Endothelial cell (in vitro differentiated cells): ENCODE measurements around the gene CEP295NL. TPM values are rescaled to one million over a fixed set of nuclear protein-coding genes. Genes with fewer than 3 reads are reported as not detected.
"Not testable (repeated sequence)": the region's sequence is repeated elsewhere in the genome, so short reads cannot be mapped to it uniquely, and the experiment has no call there.

ENCODE experiments used
- DNase-seq: peaks from one replicate; pipeline ENCODE4 v3.0.0; 2021; ENCODE audit warnings: low spot score
- H3K27ac Mint-ChIP-seq: one replicate; pipeline ENCODE4 v1.8.0; 2021; ENCODE audit warnings: mixed read lengths, inconsistent platforms; ENCODE audit not compliant: unreplicated experiment
- H3K27me3 Mint-ChIP-seq: one replicate; pipeline ENCODE4 v1.8.0; 2021; ENCODE audit warnings: mild to moderate bottlenecking, moderate library complexity, mixed read lengths, inconsistent platforms; ENCODE audit not compliant: unreplicated experiment
- H3K36me3 Mint-ChIP-seq: one replicate; pipeline ENCODE4 v1.8.0; 2021; ENCODE audit warnings: mild to moderate bottlenecking, low read depth, mixed read lengths, inconsistent platforms; ENCODE audit not compliant: unreplicated experiment
- H3K4me1 Mint-ChIP-seq: one replicate; pipeline ENCODE4 v1.8.0; 2021; ENCODE audit warnings: mild to moderate bottlenecking, mixed read lengths, inconsistent platforms; ENCODE audit not compliant: unreplicated experiment
- H3K4me3 Mint-ChIP-seq: one replicate; pipeline ENCODE4 v1.8.0; 2021; ENCODE audit warnings: mild to moderate bottlenecking, mixed read lengths, inconsistent platforms; ENCODE audit not compliant: unreplicated experiment
- H3K9me3 Mint-ChIP-seq: one replicate; pipeline ENCODE4 v1.8.0; 2021; ENCODE audit warnings: mixed read lengths, inconsistent platforms; ENCODE audit not compliant: unreplicated experiment
- CTCF ChIP-seq: fragments of 200-600 bp; sonication (generic); IDR thresholded peaks from one replicate; pipeline ENCODE4 v1.5.0; 2021; ENCODE audit warnings: antibody characterized with exemption; ENCODE audit not compliant: unreplicated experiment
- total RNA-seq: library from RNA; stranded (reverse); fragmentation: NEBNext Ultra II Directional; extraction: Animal tissue kit (Norgen Biotek cat#: 25700); gene quantifications from one replicate; pipeline ENCODE4 v1.2.1, GENCODE V29; 2021; ENCODE audit not compliant: unreplicated experiment

Gene CEP295NL
- total RNA-seq, 1 donor from 2014 or later: 1.4 TPM

GRCh38 chr17:78947235-78948149, 44.5 kb upstream of the CEP295NL start:
- TF ChIP-seq CTCF: no peak
- Mint-ChIP-seq H3K36me3 (no peaks in the 10 kb centered on the region), H3K9me3 (no peaks in the 10 kb centered on the region), H3K27ac (no peak overlapping the region), H3K27me3 (peaks cover 6% of the 10 kb centered on the region), H3K4me3 (no peak overlapping the region), H3K4me1 (peaks cover 3% of the 10 kb centered on the region)
- DNase-seq: no peak

GRCh38 chr17:78946631-78947030, 43.6 kb upstream of the CEP295NL start:
- H3K27me3 Mint-ChIP-seq: peaks cover 6% of the 10 kb centered on the region
- H3K36me3 Mint-ChIP-seq: no peaks in the 10 kb centered on the region
- TF ChIP-seq CTCF: no peak
- no peak overlapping the region for H3K27ac Mint-ChIP-seq
- no peak for DNase-seq
- no peaks in the 10 kb centered on the region for H3K9me3 Mint-ChIP-seq
- H3K4me1 Mint-ChIP-seq: peaks cover 2% of the 10 kb centered on the region
- no peak overlapping the region for H3K4me3 Mint-ChIP-seq

- Mint-ChIP-seq H3K36me3 (no peaks in the 10 kb centered on the region), H3K4me3 (no peak overlapping the region), H3K27ac (no peak overlapping the region), H3K9me3 (no peaks in the 10 kb centered on the region), H3K27me3 (peaks cover 6% of the 10 kb centered on the region), H3K4me1 (no peaks in the 10 kb centered on the region)
- no peak for TF ChIP-seq CTCF
- DNase-seq: no peak
Observed at GRCh38 chr17:78946131-78946530, 43.1 kb upstream of the CEP295NL start.

GRCh38 chr17:78945455-78945854, 42.5 kb upstream of the CEP295NL start:
- not testable (repeated sequence) for H3K36me3 Mint-ChIP-seq, H3K4me1 Mint-ChIP-seq, H3K27me3 Mint-ChIP-seq, H3K9me3 Mint-ChIP-seq, H3K4me3 Mint-ChIP-seq, H3K27ac Mint-ChIP-seq, DNase-seq

GRCh38 chr17:78944956-78945355, 42.0 kb upstream of the CEP295NL start:
- H3K4me3 Mint-ChIP-seq: no peak overlapping the region
- no peak overlapping the region for H3K27ac Mint-ChIP-seq
- no peak for DNase-seq
- TF ChIP-seq CTCF: no peak
- no peaks in the 10 kb centered on the region for H3K9me3 Mint-ChIP-seq
- H3K4me1 Mint-ChIP-seq: no peaks in the 10 kb centered on the region
- H3K27me3 Mint-ChIP-seq: peaks cover 6% of the 10 kb centered on the region
- H3K36me3 Mint-ChIP-seq: no peaks in the 10 kb centered on the region
